CD4-positive, alpha-beta T cell treated with Interleukin-4 for 4 hours (primary cell): ENCODE measurements around the gene BACH1.

ENCODE experiments used
- DNase-seq: peaks from one replicate; pipeline ENCODE4 v3.0.0-alpha.2; 2020

The BACH1 gene

GRCh38 chr21:29384683-29385359 is 86.1 kb downstream of the BACH1 start:
- no peak for DNase-seq

- DNase-seq = no peak
Measured at GRCh38 chr21:29385934-29386520, 87.3 kb downstream of the BACH1 start.

- no peak for DNase-seq
Measured at GRCh38 chr21:29386803-29387202, 88.1 kb downstream of the BACH1 start.

GRCh38 chr21:29387598-29387997 is 88.9 kb downstream of the BACH1 start:
- DNase-seq = no peak

GRCh38 chr21:29389136-29389535 is 90.4 kb downstream of the BACH1 start:
- no peak for DNase-seq

- no peak for DNase-seq
Measured at GRCh38 chr21:29390778-29391177, 92.1 kb downstream of the BACH1 start.

- DNase-seq = no peak
Measured at GRCh38 chr21:29394051-29394450, 95.3 kb downstream of the BACH1 start.
